NCI-H1436 treated with DMSO at 0.1 percent for 48 hours (cell line): Measurements from ENCODE around the gene HNRNPAB.

Experiments
- DNase-seq: peaks from one replicate; lab custom pipeline; 2025; lab: John Stamatoyannopoulos, UW

The HNRNPAB gene

GRCh38 chr5:178204182-178204934 lies at the start of gene HNRNPAB:
Gene HNRNPAB, plus strand, starts transcription at chr5:178204533. Its CDS starts 305 bp downstream, at chr5:178204838.
- DNase-seq = peak; percentile 45

- DNase-seq = no peak
Observed at GRCh38 chr5:178155065-178155464, 49.3 kb upstream of the HNRNPAB start.

GRCh38 chr5:178160176-178160575 lies 44.2 kb upstream of the HNRNPAB start:
- DNase-seq = no peak

- no peak for DNase-seq
Observed at GRCh38 chr5:178162481-178162880, 41.9 kb upstream of the HNRNPAB start.

- DNase-seq = no peak
Observed at GRCh38 chr5:178163772-178164735, 40.3 kb upstream of the HNRNPAB start.

- DNase-seq = no peak
Observed at GRCh38 chr5:178165581-178165980, 38.8 kb upstream of the HNRNPAB start.

GRCh38 chr5:178170455-178170854 lies 33.9 kb upstream of the HNRNPAB start:
- DNase-seq = no peak

- DNase-seq = no peak
Observed at GRCh38 chr5:178174456-178174855, 29.9 kb upstream of the HNRNPAB start.

GRCh38 chr5:178176791-178177190 lies 27.5 kb upstream of the HNRNPAB start:
- no peak for DNase-seq

- DNase-seq = no peak
Observed at GRCh38 chr5:178177569-178177968, 26.8 kb upstream of the HNRNPAB start.

- no peak for DNase-seq
Observed at GRCh38 chr5:178180141-178180863, 24.0 kb upstream of the HNRNPAB start.

GRCh38 chr5:178182158-178182876 lies 22.0 kb upstream of the HNRNPAB start:
- no peak for DNase-seq

- DNase-seq = no peak
Observed at GRCh38 chr5:178186427-178186826, 17.9 kb upstream of the HNRNPAB start.

- DNase-seq = no peak
Observed at GRCh38 chr5:178187014-178187413, 17.3 kb upstream of the HNRNPAB start, which contains the start of gene GMCL2. Gene GMCL2, minus strand, starts transcription at chr5:178187371. Its CDS starts 72 bp downstream, at chr5:178187299.

- DNase-seq = no peak
Observed at GRCh38 chr5:178189433-178189832, 14.9 kb upstream of the HNRNPAB start.

GRCh38 chr5:178191661-178192060 lies 12.7 kb upstream of the HNRNPAB start:
- no peak for DNase-seq

GRCh38 chr5:178192244-178192643 lies 12.1 kb upstream of the HNRNPAB start:
- no peak for DNase-seq

- no peak for DNase-seq
Observed at GRCh38 chr5:178192787-178193186, 11.5 kb upstream of the HNRNPAB start.

- no peak for DNase-seq
Observed at GRCh38 chr5:178193251-178193809, 11.0 kb upstream of the HNRNPAB start.

GRCh38 chr5:178194026-178194425 lies 10.3 kb upstream of the HNRNPAB start:
- no peak for DNase-seq

- no peak for DNase-seq
Observed at GRCh38 chr5:178196281-178196812, 8.0 kb upstream of the HNRNPAB start.
